PC-3 (cell line): ENCODE results near the gene COPS6. TPM values are rescaled to one million over a fixed set of nuclear protein-coding genes. Genes with fewer than 3 reads are reported as not detected.

Source experiments
- ATAC-seq: fragments of 200-7000 bp; cut with Tn5 transposase; 2 replicates; pipeline ENCODE4 v1.9.1; 2020; ENCODE audit warnings: mild to moderate bottlenecking, moderate library complexity
- BruUV-seq: library from RNA; stranded (reverse); fragments of 400-500 nt; replicated peaks from 2 replicates; lab custom pipeline; 2021; lab: Mats Ljungman, UMichigan
- CTCF ChIA-PET: fragments of 300-600 bp; sonication (Branson Sonifier 250); formaldehyde crosslinking; loops from one replicate; lab custom pipeline; 2022; ENCODE audit warnings: antibody characterized with exemption; lab: Charles Lee
- POLR2A ChIA-PET: fragments of 300-600 bp; sonication (Branson Sonifier 250); formaldehyde crosslinking; loops from one replicate; lab custom pipeline; 2022; ENCODE audit warnings: antibody characterized with exemption; ENCODE audit not compliant: unreplicated experiment; lab: Charles Lee
- DNase-seq: peaks from one replicate; pipeline ENCODE4 v3.0.0-alpha.2; 2015
- H2AFZ ChIP-seq: fragments of 300-600 bp; sonication (generic); 2 replicates; pipeline ENCODE4 v1.6.0; 2016; ENCODE audit warnings: antibody characterized with exemption, low read length
- H3F3A ChIP-seq: fragments of 300-600 bp; sonication (generic); one replicate; pipeline ENCODE4 v1.6.0; 2017; ENCODE audit warnings: antibody characterized with exemption, low read length, control low read depth, mild to moderate bottlenecking; ENCODE audit not compliant: unreplicated experiment
- H3K27ac ChIP-seq: fragments of 300-600 bp; sonication (generic); 2 replicates; pipeline ENCODE4 v1.5.1; 2016; ENCODE audit warnings: mild to moderate bottlenecking, low read length
- H3K27me3 ChIP-seq: fragments of 300-600 bp; sonication (generic); 2 replicates; pipeline ENCODE4 v1.6.1; 2016; ENCODE audit warnings: low read length, mixed read lengths
- H3K36me3 ChIP-seq: fragments of 300-600 bp; sonication (generic); 2 replicates; pipeline ENCODE4 v1.6.1; 2016; ENCODE audit warnings: low read depth, mixed run types, low read length, mixed read lengths
- H3K4me1 ChIP-seq: fragments of 300-600 bp; sonication (generic); 2 replicates; pipeline ENCODE4 v1.5.1; 2016; ENCODE audit warnings: low read length; ENCODE audit not compliant: insufficient read depth
- H3K4me2 ChIP-seq: fragments of 300-600 bp; sonication (generic); 2 replicates; pipeline ENCODE4 v1.6.0; 2016; ENCODE audit warnings: low read length
- H3K4me3 ChIP-seq: fragments of 300-600 bp; sonication (generic); 2 replicates; pipeline ENCODE4 v1.5.1; 2016; ENCODE audit warnings: mild to moderate bottlenecking, low read length, mixed read lengths
- H3K79me2 ChIP-seq: fragments of 300-600 bp; sonication (generic); 2 replicates; pipeline ENCODE4 v1.6.1; 2017; ENCODE audit warnings: low read length, mixed read lengths
- H3K9ac ChIP-seq: fragments of 300-600 bp; sonication (generic); 2 replicates; pipeline ENCODE4 v1.6.0; 2016; ENCODE audit warnings: mild to moderate bottlenecking, low read length
- H3K9me2 ChIP-seq: fragments of 300-600 bp; sonication (generic); replicated peaks from 2 replicates; pipeline ENCODE4 v1.6.1; 2016; ENCODE audit warnings: mixed run types, low read length, mixed read lengths
- H3K9me3 ChIP-seq: fragments of 300-600 bp; sonication (generic); 2 replicates; pipeline ENCODE4 v1.6.1; 2016; ENCODE audit warnings: low read length, mixed read lengths
- H4K20me1 ChIP-seq: fragments of 300-600 bp; sonication (generic); 2 replicates; pipeline ENCODE4 v1.6.1; 2016; ENCODE audit warnings: low read length, mixed read lengths
- CTCF ChIP-seq: fragments of 300-600 bp; sonication (generic); conservative IDR thresholded peaks from 2 replicates; pipeline ENCODE4 v1.5.1; 2017; ENCODE audit warnings: antibody characterized with exemption, low read depth, mild to moderate bottlenecking, low read length
- EZH2 ChIP-seq: fragments of 300-600 bp; sonication (generic); IDR thresholded peaks from one replicate; pipeline ENCODE4 v1.6.1; 2017; ENCODE audit warnings: antibody characterized with exemption, mild to moderate bottlenecking, low read length; ENCODE audit not compliant: unreplicated experiment
- EZH2phosphoT487 ChIP-seq: fragments of 300-600 bp; sonication (generic); IDR thresholded peaks from 2 replicates; pipeline ENCODE4 v1.6.1; 2018; ENCODE audit warnings: mild to moderate bottlenecking, antibody characterized with exemption, low read length, borderline replicate concordance
- intact Hi-C: fragments of 100-400 bp; cut with micrococcal nuclease; formaldehyde crosslinking; loops from 2 replicates; pipeline ENCODE4 v1.9.0; 2023
- total RNA-seq: library from RNA; depleted of rRNA; stranded (reverse); fragments of >200 nt; gene quantifications from 2 replicates; pipeline ENCODE4 v1.2.3, GENCODE V29; 2014

The COPS6 gene
- total RNA-seq, 1 experiment from 2014 or later, result 110 TPM

- H3K9ac ChIP-seq, result no peak overlapping the region
- intact Hi-C loops, result no loop called here
- POLR2A ChIA-PET, result no interaction called here
Observed at GRCh38 chr7:100069991-100070390, 18.8 kb upstream of the COPS6 start.

GRCh38 chr7:100071018-100071723, 17.6 kb upstream of the COPS6 start:
- H3F3A ChIP-seq, result no peaks in the 10 kb centered on the region
- POLR2A ChIA-PET, result interaction anchor here (0.6 to 0.7 kb wide), 2 partner anchors 15 to 25 kb away, joined by 3 to 4 read pairs; no protein-coding TSS in a partner anchor
- peaks cover 18% of the 10 kb centered on the region for H3K9me3 ChIP-seq
- no peak overlapping the region for H3K27ac ChIP-seq
- H4K20me1 ChIP-seq, result no peaks in the 10 kb centered on the region
- no peaks in the 10 kb centered on the region for H3K27me3 ChIP-seq
- DNase-seq (no peak), ATAC-seq (no peak)
- intact Hi-C loops, result no loop called here
- H2AFZ ChIP-seq, result no peak overlapping the region
- no peaks in the 10 kb centered on the region for H3K4me1 ChIP-seq
- no peak overlapping the region for H3K9ac ChIP-seq
- H3K4me3 ChIP-seq, result no peak overlapping the region; the same call in 1 of the 2 replicates
- BruUV-seq, result no TSS peak
- no peaks in the 10 kb centered on the region for H3K9me2 ChIP-seq
- peaks cover 64% of the 10 kb centered on the region for H3K36me3 ChIP-seq
- CTCF ChIA-PET, result no interaction called here
- H3K79me2 ChIP-seq, result no peaks in the 10 kb centered on the region
- H3K4me2 ChIP-seq, result no peak overlapping the region
- no peak for TF ChIP-seq EZH2phosphoT487
- no peak for TF ChIP-seq CTCF
- no peak for TF ChIP-seq EZH2

More at GRCh38 chr7:100069991-100070390, 18.8 kb upstream of the COPS6 start:
- ATAC-seq (no peak), DNase-seq (no peak)
- no peak for TF ChIP-seq CTCF
- no peak for TF ChIP-seq EZH2phosphoT487
- no peak for TF ChIP-seq EZH2
- Histone ChIP-seq H3K27me3 (no peaks in the 10 kb centered on the region), H3K9me3 (peaks cover 18% of the 10 kb centered on the region), H3K36me3 (peaks cover 52% of the 10 kb centered on the region), H3K9me2 (no peaks in the 10 kb centered on the region), H2AFZ (no peak overlapping the region), H3K4me1 (no peaks in the 10 kb centered on the region), H3K79me2 (no peaks in the 10 kb centered on the region), H3K4me3 (no peak overlapping the region), H4K20me1 (no peaks in the 10 kb centered on the region), H3F3A (no peaks in the 10 kb centered on the region), H3K27ac (no peak overlapping the region), H3K4me2 (no peak overlapping the region)
- no TSS peak for BruUV-seq
- CTCF ChIA-PET, result no interaction called here

- no peak overlapping the region for H2AFZ ChIP-seq
- H3K27me3 ChIP-seq, result no peaks in the 10 kb centered on the region
- POLR2A ChIA-PET, result no interaction called here
- no peak overlapping the region for H3K4me2 ChIP-seq
- peaks cover 74% of the 10 kb centered on the region for H3K36me3 ChIP-seq
- no TSS peak for BruUV-seq
- no peak for ATAC-seq
- intact Hi-C loops, result no loop called here
- CTCF ChIA-PET, result no interaction called here
- DNase-seq, result no peak
- TF ChIP-seq EZH2 (no peak), CTCF (no peak), EZH2phosphoT487 (no peak)
- H3K79me2 ChIP-seq, result peaks cover 6% of the 10 kb centered on the region
- no peaks in the 10 kb centered on the region for H3F3A ChIP-seq
- H3K9ac ChIP-seq, result no peak overlapping the region
- no peaks in the 10 kb centered on the region for H3K4me1 ChIP-seq
- no peak overlapping the region for H3K4me3 ChIP-seq
- H3K9me2 ChIP-seq, result no peaks in the 10 kb centered on the region
- peaks cover 18% of the 10 kb centered on the region for H3K9me3 ChIP-seq
- no peaks in the 10 kb centered on the region for H4K20me1 ChIP-seq
- no peak overlapping the region for H3K27ac ChIP-seq
Observed at GRCh38 chr7:100072462-100072861, 16.3 kb upstream of the COPS6 start.
